ENCODE data around the gene PRKG1.
"Not testable (repeated sequence)": the region's sequence is repeated elsewhere in the genome, so short reads cannot be mapped to it uniquely, and the experiment has no call there.

PRKG1 gene

DNA sequence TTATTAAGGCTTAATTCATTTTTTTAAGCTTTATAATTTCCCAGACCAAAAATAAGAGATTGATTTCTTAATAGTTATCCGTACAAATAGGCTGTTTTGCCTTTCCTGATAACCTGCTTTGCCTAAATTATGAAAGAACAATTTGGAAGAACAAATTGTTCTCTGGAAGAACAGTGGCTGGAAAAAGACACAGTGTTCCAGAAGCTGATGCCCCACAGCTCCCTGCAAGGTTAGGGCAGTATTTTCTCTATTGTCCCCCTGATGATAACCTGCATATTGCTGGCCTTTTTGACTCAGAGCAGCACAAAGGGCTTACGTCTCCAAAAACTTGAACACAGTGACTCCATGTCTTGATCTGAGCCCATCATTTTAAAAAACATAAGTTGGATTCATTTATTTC is 473.7 kb downstream of the PRKG1 start:
- no peak for DNase-seq

DNA sequence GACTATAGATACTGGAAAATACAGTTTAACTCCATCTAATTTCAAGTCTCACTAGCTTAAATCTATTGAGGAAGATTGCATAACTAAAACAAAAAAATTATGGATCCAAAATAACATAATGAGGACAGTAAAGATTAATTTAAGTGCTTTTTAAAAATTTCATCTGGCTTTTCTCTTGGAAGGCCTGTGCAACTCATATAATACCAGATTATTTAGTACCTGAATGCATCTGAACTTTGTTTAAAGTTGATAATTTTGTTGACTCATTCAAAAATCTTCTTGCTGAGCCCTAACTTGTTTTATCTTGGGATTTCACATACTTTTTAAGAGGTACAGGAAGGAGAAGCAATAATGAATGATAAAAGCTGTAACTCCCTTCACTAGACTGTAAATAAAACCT is 478.6 kb downstream of the PRKG1 start:
- DNase-seq: no peak

DNA sequence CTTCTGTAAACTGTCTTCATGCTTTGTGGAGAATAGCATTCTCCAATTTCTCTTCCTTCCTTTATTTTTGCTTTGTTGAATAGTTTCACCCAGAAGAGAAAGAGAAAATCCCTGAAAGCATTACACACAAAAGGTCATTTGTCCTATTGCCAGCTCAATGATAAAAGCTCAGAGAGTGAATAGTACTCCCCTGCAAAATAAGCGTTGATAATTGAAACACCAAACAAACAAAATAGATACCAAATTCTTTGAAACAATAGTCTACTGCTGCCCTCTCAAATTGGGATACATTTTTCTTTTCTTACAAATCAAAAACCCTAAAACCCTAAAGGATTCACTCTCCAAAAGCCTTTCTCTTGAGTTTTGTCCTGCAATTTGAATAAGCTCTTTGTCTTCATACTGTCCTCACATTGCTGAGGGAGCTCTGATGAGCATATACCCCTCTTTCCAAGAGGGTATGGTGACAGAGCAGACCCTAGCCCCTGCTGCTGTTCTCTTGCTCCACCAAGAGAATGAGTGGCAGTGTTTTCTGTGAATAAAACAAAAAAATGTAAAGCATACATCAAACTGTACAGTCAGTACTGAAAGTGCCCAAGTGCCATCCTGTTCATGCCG is 490.7 kb downstream of the PRKG1 start:
- DNase-seq: no peak

- DNase-seq: no peak
Measured at GRCh38 chr10:51567271-51567670, 493.0 kb downstream of the PRKG1 start.

- no peak for DNase-seq
Measured at GRCh38 chr10:51569467-51569866, 495.2 kb downstream of the PRKG1 start.

GRCh38 chr10:51574248-51575048 is 500.2 kb downstream of the PRKG1 start:
- DNase-seq: no peak

- DNase-seq: not testable (repeated sequence)
Measured at GRCh38 chr10:51581196-51581595, 506.9 kb downstream of the PRKG1 start.

- DNase-seq: no peak
Measured at GRCh38 chr10:51583976-51584375, 509.7 kb downstream of the PRKG1 start.

- no peak for DNase-seq
Measured at GRCh38 chr10:51585742-51586141, 511.5 kb downstream of the PRKG1 start.

DNA sequence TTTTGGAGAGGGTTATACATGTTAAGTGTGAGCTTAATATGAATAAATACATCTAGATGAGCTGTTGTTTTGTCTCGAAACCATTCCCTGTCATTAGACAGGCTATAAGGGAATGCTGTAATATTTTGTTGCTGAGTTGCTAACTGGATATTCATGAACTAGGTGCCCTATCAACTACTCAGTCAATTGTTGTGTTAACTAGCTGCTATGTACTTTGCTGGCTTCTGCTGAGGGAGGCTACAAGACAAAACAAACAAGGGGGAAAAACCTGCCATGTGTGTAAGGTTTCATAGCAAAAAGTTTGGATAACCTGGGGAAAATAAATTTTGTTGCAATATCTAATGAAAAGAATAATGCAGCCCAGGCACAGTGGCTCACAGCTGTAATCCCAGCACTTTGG is 514.7 kb downstream of the PRKG1 start:
- no peak for DNase-seq

GRCh38 chr10:51590818-51591217 is 516.5 kb downstream of the PRKG1 start:
- DNase-seq: no peak

- DNase-seq: no peak
Measured at GRCh38 chr10:51596695-51597094, 522.4 kb downstream of the PRKG1 start.

GRCh38 chr10:51599647-51600046 is 525.4 kb downstream of the PRKG1 start:
- no peak for DNase-seq

DNA sequence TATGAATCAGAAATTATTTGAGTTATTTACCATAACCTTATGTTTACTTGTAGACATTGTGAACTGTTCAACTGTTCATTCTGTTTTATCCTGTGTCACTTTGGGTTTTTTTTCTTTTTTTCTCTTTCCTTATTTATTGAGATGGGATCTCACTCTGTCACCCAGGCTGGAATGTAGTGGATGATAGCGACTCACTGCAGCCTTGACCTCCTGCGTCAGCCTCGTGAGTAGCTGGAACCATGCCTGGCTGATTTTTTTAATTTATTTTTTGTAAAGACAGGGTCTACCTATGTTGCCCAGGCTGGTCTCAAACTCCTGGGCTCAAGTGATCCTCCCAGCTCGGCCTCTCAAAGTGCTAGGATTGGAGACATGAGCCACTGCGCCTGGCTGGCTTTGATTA is 528.0 kb downstream of the PRKG1 start:
- DNase-seq: no peak

- no peak for DNase-seq
Measured at GRCh38 chr10:51604579-51604978, 530.3 kb downstream of the PRKG1 start.

GRCh38 chr10:51606825-51607462 is 532.7 kb downstream of the PRKG1 start:
- DNase-seq: no peak

- no peak for DNase-seq
Measured at GRCh38 chr10:51607463-51607835, 533.2 kb downstream of the PRKG1 start.

GRCh38 chr10:51608211-51608610 is 533.9 kb downstream of the PRKG1 start:
- DNase-seq: no peak

- DNase-seq: no peak
Measured at GRCh38 chr10:51615764-51616298, 541.5 kb downstream of the PRKG1 start.

- DNase-seq: no peak
Measured at GRCh38 chr10:51617576-51618235, 543.4 kb downstream of the PRKG1 start.

- DNase-seq: no peak
Measured at GRCh38 chr10:51619365-51619764, 545.1 kb downstream of the PRKG1 start.

GRCh38 chr10:51620131-51620530 is 545.8 kb downstream of the PRKG1 start:
- no peak for DNase-seq

DNA sequence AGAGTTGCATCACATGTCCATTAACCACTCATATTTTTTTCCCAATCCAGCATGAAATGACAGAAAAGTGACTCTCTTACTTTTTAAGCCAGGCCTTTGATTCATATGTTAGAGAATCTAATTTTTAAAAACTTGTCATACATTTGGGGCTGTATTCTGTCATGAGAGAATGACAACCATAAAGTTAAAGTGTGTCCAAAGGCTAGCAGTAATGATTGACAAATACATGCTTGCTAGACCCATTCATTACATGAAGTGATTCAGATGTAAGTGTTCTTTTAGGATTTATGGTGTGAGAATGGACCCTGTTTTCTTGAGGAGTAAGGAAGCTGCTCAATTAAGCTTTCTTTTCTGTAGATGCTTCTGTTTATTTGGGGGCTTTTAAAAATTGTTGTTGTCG is 549.7 kb downstream of the PRKG1 start:
- DNase-seq: no peak

Measured in activated naive CD4-positive, alpha-beta T cell treated with Interleukin-2 at 50 U/mL for 16 hours (primary cell).